ENCODE results near the gene LSM14A. TPM values are rescaled to one million over a fixed set of nuclear protein-coding genes. Genes with fewer than 3 reads are reported as not detected.

LSM14A gene
- total and polyA plus RNA-seq, 2 of the 13 experiments (the other 11 are each of a cell fraction or from before 2014, with no cell fraction given), result 77.0 to 83.6 TPM

DNA sequence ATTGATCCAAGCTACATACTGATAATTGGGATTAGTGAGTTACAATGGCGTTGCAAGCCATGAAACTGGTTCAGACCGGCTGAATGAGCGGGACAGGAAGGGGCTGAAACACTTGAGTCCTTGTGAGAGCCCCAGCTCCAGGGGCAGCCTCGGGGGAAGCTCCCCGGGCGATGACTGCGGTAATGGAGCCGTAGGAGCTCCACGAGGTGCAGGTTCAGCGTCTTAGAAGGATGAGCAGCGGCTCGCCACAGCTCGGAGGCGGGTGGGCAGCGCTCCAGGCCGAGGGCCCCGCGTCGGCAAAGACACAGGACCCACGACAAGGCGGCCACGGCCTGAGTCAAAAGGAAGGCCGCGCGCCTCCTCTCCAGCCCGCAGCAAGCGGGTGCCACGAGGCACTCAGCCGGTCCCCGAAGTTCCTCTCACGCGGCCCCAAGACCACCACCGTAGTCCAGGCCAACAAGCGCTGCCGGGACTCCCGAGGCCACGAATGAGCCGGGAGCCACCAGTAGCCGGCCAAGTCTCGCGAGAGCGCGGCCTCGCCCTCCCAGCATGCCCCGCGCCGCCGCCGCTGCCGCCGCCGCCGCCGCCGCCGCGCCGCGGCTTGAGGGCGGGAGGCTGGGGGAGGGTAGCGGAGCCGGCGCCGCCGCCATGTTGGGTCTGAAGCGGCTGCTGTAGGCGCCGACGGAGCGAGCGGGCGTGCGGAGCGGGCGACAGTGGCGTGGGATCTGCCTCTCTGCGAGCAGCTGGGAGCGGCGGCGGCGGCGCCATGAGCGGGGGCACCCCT is at the start of gene LSM14A (continued):
- TF ChIP-seq, protein P1, sequence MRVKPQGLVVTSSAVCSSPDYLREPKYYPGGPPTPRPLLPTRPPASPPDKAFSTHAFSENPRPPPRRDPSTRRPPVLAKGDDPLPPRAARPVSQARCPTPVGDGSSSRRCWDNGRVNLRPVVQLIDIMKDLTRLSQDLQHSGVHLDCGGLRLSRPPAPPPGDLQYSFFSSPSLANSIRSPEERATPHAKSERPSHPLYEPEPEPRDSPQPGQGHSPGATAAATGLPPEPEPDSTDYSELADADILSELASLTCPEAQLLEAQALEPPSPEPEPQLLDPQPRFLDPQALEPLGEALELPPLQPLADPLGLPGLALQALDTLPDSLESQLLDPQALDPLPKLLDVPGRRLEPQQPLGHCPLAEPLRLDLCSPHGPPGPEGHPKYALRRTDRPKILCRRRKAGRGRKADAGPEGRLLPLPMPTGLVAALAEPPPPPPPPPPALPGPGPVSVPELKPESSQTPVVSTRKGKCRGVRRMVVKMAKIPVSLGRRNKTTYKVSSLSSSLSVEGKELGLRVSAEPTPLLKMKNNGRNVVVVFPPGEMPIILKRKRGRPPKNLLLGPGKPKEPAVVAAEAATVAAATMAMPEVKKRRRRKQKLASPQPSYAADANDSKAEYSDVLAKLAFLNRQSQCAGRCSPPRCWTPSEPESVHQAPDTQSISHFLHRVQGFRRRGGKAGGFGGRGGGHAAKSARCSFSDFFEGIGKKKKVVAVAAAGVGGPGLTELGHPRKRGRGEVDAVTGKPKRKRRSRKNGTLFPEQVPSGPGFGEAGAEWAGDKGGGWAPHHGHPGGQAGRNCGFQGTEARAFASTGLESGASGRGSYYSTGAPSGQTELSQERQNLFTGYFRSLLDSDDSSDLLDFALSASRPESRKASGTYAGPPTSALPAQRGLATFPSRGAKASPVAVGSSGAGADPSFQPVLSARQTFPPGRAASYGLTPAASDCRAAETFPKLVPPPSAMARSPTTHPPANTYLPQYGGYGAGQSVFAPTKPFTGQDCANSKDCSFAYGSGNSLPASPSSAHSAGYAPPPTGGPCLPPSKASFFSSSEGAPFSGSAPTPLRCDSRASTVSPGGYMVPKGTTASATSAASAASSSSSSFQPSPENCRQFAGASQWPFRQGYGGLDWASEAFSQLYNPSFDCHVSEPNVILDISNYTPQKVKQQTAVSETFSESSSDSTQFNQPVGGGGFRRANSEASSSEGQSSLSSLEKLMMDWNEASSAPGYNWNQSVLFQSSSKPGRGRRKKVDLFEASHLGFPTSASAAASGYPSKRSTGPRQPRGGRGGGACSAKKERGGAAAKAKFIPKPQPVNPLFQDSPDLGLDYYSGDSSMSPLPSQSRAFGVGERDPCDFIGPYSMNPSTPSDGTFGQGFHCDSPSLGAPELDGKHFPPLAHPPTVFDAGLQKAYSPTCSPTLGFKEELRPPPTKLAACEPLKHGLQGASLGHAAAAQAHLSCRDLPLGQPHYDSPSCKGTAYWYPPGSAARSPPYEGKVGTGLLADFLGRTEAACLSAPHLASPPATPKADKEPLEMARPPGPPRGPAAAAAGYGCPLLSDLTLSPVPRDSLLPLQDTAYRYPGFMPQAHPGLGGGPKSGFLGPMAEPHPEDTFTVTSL (CRISPR knock-in tag; IDR thresholded peaks at IDR 0.05; ENCODE audit: borderline replicate concordance), result no peak
- TF ChIP-seq WIZ (CRISPR knock-in tag; IDR thresholded peaks at IDR 0.05) (peak; percentile 69; the same call in 1 of the 2 replicates), STAT5B (CRISPR knock-in tag; IDR thresholded peaks at IDR 0.05) (0 out of 2 replicates have a peak, but pooled peaks have one; percentile 38), ZNF12 (CRISPR knock-in tag; IDR thresholded peaks at IDR 0.05) (0 out of 2 replicates have a peak, but pooled peaks have one; percentile 57), BRCA1 (CRISPR knock-in tag; IDR thresholded peaks at IDR 0.05) (no peak), SCMH1 (CRISPR knock-in tag; IDR thresholded peaks at IDR 0.05; ENCODE audit: borderline replicate concordance) (no peak)
- TF ChIP-seq, protein P2, sequence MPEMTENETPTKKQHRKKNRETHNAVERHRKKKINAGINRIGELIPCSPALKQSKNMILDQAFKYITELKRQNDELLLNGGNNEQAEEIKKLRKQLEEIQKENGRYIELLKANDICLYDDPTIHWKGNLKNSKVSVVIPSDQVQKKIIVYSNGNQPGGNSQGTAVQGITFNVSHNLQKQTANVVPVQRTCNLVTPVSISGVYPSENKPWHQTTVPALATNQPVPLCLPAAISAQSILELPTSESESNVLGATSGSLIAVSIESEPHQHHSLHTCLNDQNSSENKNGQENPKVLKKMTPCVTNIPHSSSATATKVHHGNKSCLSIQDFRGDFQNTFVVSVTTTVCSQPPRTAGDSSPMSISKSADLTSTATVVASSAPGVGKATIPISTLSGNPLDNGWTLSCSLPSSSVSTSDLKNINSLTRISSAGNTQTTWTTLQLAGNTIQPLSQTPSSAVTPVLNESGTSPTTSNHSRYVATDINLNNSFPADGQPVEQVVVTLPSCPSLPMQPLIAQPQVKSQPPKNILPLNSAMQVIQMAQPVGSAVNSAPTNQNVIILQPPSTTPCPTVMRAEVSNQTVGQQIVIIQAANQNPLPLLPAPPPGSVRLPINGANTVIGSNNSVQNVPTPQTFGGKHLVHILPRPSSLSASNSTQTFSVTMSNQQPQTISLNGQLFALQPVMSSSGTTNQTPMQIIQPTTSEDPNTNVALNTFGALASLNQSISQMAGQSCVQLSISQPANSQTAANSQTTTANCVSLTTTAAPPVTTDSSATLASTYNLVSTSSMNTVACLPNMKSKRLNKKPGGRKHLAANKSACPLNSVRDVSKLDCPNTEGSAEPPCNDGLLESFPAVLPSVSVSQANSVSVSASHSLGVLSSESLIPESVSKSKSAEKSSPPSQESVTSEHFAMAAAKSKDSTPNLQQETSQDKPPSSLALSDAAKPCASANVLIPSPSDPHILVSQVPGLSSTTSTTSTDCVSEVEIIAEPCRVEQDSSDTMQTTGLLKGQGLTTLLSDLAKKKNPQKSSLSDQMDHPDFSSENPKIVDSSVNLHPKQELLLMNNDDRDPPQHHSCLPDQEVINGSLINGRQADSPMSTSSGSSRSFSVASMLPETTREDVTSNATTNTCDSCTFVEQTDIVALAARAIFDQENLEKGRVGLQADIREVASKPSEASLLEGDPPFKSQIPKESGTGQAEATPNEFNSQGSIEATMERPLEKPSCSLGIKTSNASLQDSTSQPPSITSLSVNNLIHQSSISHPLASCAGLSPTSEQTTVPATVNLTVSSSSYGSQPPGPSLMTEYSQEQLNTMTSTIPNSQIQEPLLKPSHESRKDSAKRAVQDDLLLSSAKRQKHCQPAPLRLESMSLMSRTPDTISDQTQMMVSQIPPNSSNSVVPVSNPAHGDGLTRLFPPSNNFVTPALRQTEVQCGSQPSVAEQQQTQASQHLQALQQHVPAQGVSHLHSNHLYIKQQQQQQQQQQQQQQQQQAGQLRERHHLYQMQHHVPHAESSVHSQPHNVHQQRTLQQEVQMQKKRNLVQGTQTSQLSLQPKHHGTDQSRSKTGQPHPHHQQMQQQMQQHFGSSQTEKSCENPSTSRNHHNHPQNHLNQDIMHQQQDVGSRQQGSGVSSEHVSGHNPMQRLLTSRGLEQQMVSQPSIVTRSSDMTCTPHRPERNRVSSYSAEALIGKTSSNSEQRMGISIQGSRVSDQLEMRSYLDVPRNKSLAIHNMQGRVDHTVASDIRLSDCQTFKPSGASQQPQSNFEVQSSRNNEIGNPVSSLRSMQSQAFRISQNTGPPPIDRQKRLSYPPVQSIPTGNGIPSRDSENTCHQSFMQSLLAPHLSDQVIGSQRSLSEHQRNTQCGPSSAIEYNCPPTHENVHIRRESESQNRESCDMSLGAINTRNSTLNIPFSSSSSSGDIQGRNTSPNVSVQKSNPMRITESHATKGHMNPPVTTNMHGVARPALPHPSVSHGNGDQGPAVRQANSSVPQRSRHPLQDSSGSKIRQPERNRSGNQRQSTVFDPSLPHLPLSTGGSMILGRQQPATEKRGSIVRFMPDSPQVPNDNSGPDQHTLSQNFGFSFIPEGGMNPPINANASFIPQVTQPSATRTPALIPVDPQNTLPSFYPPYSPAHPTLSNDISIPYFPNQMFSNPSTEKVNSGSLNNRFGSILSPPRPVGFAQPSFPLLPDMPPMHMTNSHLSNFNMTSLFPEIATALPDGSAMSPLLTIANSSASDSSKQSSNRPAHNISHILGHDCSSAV (CRISPR knock-in tag; IDR thresholded peaks at IDR 0.05; ENCODE audit: borderline replicate concordance), result no peak
- TF ChIP-seq, protein P3, sequence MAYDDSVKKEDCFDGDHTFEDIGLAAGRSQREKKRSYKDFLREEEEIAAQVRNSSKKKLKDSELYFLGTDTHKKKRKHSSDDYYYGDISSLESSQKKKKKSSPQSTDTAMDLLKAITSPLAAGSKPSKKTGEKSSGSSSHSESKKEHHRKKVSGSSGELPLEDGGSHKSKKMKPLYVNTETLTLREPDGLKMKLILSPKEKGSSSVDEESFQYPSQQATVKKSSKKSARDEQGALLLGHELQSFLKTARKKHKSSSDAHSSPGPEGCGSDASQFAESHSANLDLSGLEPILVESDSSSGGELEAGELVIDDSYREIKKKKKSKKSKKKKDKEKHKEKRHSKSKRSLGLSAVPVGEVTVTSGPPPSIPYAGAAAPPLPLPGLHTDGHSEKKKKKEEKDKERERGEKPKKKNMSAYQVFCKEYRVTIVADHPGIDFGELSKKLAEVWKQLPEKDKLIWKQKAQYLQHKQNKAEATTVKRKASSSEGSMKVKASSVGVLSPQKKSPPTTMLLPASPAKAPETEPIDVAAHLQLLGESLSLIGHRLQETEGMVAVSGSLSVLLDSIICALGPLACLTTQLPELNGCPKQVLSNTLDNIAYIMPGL (CRISPR knock-in tag; IDR thresholded peaks at IDR 0.05; ENCODE audit: borderline replicate concordance in 1 of 2, low read depth in 1 of 2), result peak in 1 of 2 experiments; percentile 55; a peak in 2 of 4 replicates
- TF ChIP-seq, protein P4, sequence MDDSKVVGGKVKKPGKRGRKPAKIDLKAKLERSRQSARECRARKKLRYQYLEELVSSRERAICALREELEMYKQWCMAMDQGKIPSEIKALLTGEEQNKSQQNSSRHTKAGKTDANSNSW (CRISPR knock-in tag; IDR thresholded peaks at IDR 0.05; ENCODE audit: borderline replicate concordance), result no peak
